Natural killer cell (primary cell): Measurements from ENCODE around the gene SHISAL1. TPM values are rescaled to one million over a fixed set of nuclear protein-coding genes. Genes with fewer than 3 reads are reported as not detected.

ENCODE experiments used
- ATAC-seq, 3 donors: fragments of 150-1000 bp in 2 of 3; fragments of 200-7000 bp in 1 of 3; cut with Tn5 transposase; 1 replicate in 1 of 3; 2 replicates in 2 of 3; pipeline ENCODE4 v1.10.0; 2021; ENCODE audit warnings: mild to moderate bottlenecking in 2 of 3, moderate library complexity in 2 of 3
- DNase-seq, 2 donors: peaks; one replicate each; pipeline versions ENCODE4 v3.0.0 to v3.0.0-alpha.2; 2013 to 2021; ENCODE audit warnings: mixed read lengths in 1 of 2
- H3K27ac ChIP-seq: one replicate; pipeline ENCODE4 v1.5.1; 2013; ENCODE audit warnings: mild to moderate bottlenecking, low read length
- H3K27me3 ChIP-seq: one replicate; pipeline ENCODE4 v1.6.1; 2013; ENCODE audit warnings: low read length; ENCODE audit not compliant: control insufficient read depth, insufficient read depth
- H3K36me3 ChIP-seq: one replicate; pipeline ENCODE4 v1.6.1; 2013; ENCODE audit warnings: low read length; ENCODE audit not compliant: control insufficient read depth, insufficient read depth
- H3K4me1 ChIP-seq: one replicate; pipeline ENCODE4 v1.6.1; 2013; ENCODE audit warnings: low read length; ENCODE audit not compliant: control insufficient read depth, insufficient read depth
- H3K4me3 ChIP-seq: one replicate; pipeline ENCODE4 v1.5.1; 2013; ENCODE audit warnings: low read length
- H3K9me3 ChIP-seq: one replicate; pipeline ENCODE4 v1.6.1; 2013; ENCODE audit warnings: low read length; ENCODE audit not compliant: control insufficient read depth, insufficient read depth
- H3K27ac Mint-ChIP-seq, 2 donors: one replicate each; pipeline ENCODE4 v1.8.0; 2022; ENCODE audit warnings: mild to moderate bottlenecking in 2 of 2, mixed read lengths in 2 of 2, moderate library complexity in 1 of 2
- H3K27me3 Mint-ChIP-seq, 2 donors: one replicate each; pipeline ENCODE4 v1.8.0; 2022; ENCODE audit warnings: low read depth in 2 of 2, mixed read lengths in 2 of 2
- H3K36me3 Mint-ChIP-seq: one replicate; pipeline ENCODE4 v1.8.0; 2022; ENCODE audit warnings: mixed read lengths
- H3K4me1 Mint-ChIP-seq, 2 donors: one replicate each; pipeline ENCODE4 v1.8.0; 2022; ENCODE audit warnings: mixed read lengths in 2 of 2
- H3K4me3 Mint-ChIP-seq: one replicate; pipeline ENCODE4 v1.8.0; 2022; ENCODE audit warnings: mild to moderate bottlenecking, moderate library complexity, mixed read lengths
- H3K9me3 Mint-ChIP-seq, 2 donors: one replicate each; pipeline ENCODE4 v1.8.0; 2022; ENCODE audit warnings: mixed read lengths in 2 of 2
- CTCF ChIP-seq: fragments of 200-600 bp; IDR thresholded peaks from one replicate; pipeline ENCODE4 v1.8.0; 2022; ENCODE audit warnings: antibody characterized with exemption
- WGBS: methylation state at CpG from one replicate; pipeline ENCODE4 v1.1.7; 2013; ENCODE audit warnings: missing lambda C conversion rate; ENCODE audit not compliant: insufficient coverage; 5-methylcytosine and 5-hydroxymethylcytosine counted together
- intact Hi-C: fragments of 100-400 bp; cut with micrococcal nuclease; formaldehyde crosslinking; loops from one replicate; pipeline ENCODE4 v1.14.2; 2022
- total RNA-seq, 4 donors: library from RNA; stranded (reverse); fragments of 120-200 nt in 1 of 4; gene quantifications; one replicate each; pipeline versions ENCODE4 v1.2.3 to v1.2.4, GENCODE V29; 2013 to 2022

Gene SHISAL1
- total RNA-seq, 3 donors from 2014 or later (not counting 1 experiment from before 2014, with no cell fraction given): not detected

- Mint-ChIP-seq H3K27ac (no peak overlapping the region), H3K4me1 (peaks cover 11 to 14% of the 10 kb centered on the region in 2 donors), H3K9me3 (no peaks in the 10 kb centered on the region), H3K4me3 (no peak overlapping the region), H3K36me3 (no peaks in the 10 kb centered on the region), H3K27me3 (no peaks in the 10 kb centered on the region)
- H3K27me3 ChIP-seq: no peaks in the 10 kb centered on the region
- no peak overlapping the region for H3K4me3 ChIP-seq
- H3K4me1 ChIP-seq: peaks cover 10% of the 10 kb centered on the region
- ATAC-seq: no peak
- intact Hi-C loops: no loop called here
- no peak for TF ChIP-seq CTCF
- no peak for DNase-seq
- H3K9me3 ChIP-seq: no peaks in the 10 kb centered on the region
- 93% methylated on average over 10 of the region's 10 CpGs for WGBS
- no peak overlapping the region for H3K27ac ChIP-seq
- no peaks in the 10 kb centered on the region for H3K36me3 ChIP-seq
These were observed 20.2 kb downstream of the SHISAL1 start for GRCh38 chr22:44292521-44292920.

- Histone ChIP-seq H3K4me1 (peaks cover 10% of the 10 kb centered on the region), H3K9me3 (no peaks in the 10 kb centered on the region), H3K4me3 (no peak overlapping the region), H3K27ac (no peak overlapping the region), H3K36me3 (no peaks in the 10 kb centered on the region), H3K27me3 (no peaks in the 10 kb centered on the region)
- TF ChIP-seq CTCF: no peak
- intact Hi-C loops: no loop called here
- DNase-seq (no peak), ATAC-seq (no peak)
- Mint-ChIP-seq H3K27ac (peak overlapping the region in 1 of 2 donors; percentile 28), H3K36me3 (no peaks in the 10 kb centered on the region), H3K4me1 (peaks cover 11 to 14% of the 10 kb centered on the region in 2 donors), H3K9me3 (no peaks in the 10 kb centered on the region), H3K4me3 (peak overlapping the region; percentile 53), H3K27me3 (no peaks in the 10 kb centered on the region)
- WGBS: 50% methylated on average over 21 of the region's 21 CpGs
These were observed 20.9 kb downstream of the SHISAL1 start for GRCh38 chr22:44291674-44292360.

GRCh38 chr22:44291265-44291664, 21.5 kb downstream of the SHISAL1 start:
- ATAC-seq (peak in 2 of 3 donors; percentile 57 to 70), DNase-seq (no peak)
- 64% methylated on average over 8 of the region's 8 CpGs for WGBS
- no peaks in the 10 kb centered on the region for H3K9me3 ChIP-seq
- TF ChIP-seq CTCF: no peak
- no peak overlapping the region for H3K4me3 ChIP-seq
- Mint-ChIP-seq H3K9me3 (no peaks in the 10 kb centered on the region), H3K36me3 (no peaks in the 10 kb centered on the region), H3K4me1 (peaks cover 11 to 14% of the 10 kb centered on the region in 2 donors), H3K4me3 (no peak overlapping the region), H3K27ac (no peak overlapping the region), H3K27me3 (no peaks in the 10 kb centered on the region)
- H3K36me3 ChIP-seq: no peaks in the 10 kb centered on the region
- intact Hi-C loops: no loop called here
- H3K27me3 ChIP-seq: no peaks in the 10 kb centered on the region
- H3K4me1 ChIP-seq: peaks cover 10% of the 10 kb centered on the region
- H3K27ac ChIP-seq: no peak overlapping the region
